SK-N-SH treated with all-trans-retinoic acid at 6 μM for 48 hours (cell line): Measurements from ENCODE around the gene WWC2.

Experiments used
- ATAC-seq: fragments of 200-7000 bp; cut with Tn5 transposase; 3 replicates; pipeline ENCODE4 v1.9.1; 2020; ENCODE audit warnings: mild to moderate bottlenecking, moderate library complexity
- ARNTL ChIP-seq: fragments of 450-650 bp; formaldehyde crosslinking; IDR thresholded peaks from 2 replicates; pipeline ENCODE4 v1.5.0; 2020; ENCODE audit warnings: low read depth, mild to moderate bottlenecking, moderate library complexity, borderline replicate concordance
- BACH2 ChIP-seq: fragments of 250-450 bp; sonication (Bioruptor Pico); IDR thresholded peaks from 2 replicates; pipeline ENCODE4 v1.9.0; 2021; ENCODE audit warnings: mild to moderate bottlenecking, borderline replicate concordance
- CSDC2 ChIP-seq: fragments of 250-450 bp; sonication (Bioruptor Pico); IDR thresholded peaks from 2 replicates; pipeline ENCODE4 v1.5.0; 2020; ENCODE audit warnings: mild to moderate bottlenecking, moderate library complexity
- CSRNP3 ChIP-seq: fragments of 250-450 bp; sonication (Bioruptor Pico); IDR thresholded peaks from 2 replicates; pipeline ENCODE4 v1.5.1; 2021; ENCODE audit warnings: mild to moderate bottlenecking, moderate library complexity
- GLIS3 ChIP-seq: fragments of 250-450 bp; sonication (Bioruptor Pico); IDR thresholded peaks from 2 replicates; pipeline ENCODE4 v1.5.0; 2020; ENCODE audit warnings: mild to moderate bottlenecking, moderate library complexity
- ISL1 ChIP-seq: fragments of 250-450 bp; sonication (Bioruptor Pico); IDR thresholded peaks from 2 replicates; pipeline ENCODE4 v2.1.2; 2022; ENCODE audit warnings: mild to moderate bottlenecking, moderate library complexity
- OSR1 ChIP-seq: fragments of 250-450 bp; sonication (Bioruptor Pico); IDR thresholded peaks from 2 replicates; pipeline ENCODE4 v1.8.0; 2022; ENCODE audit warnings: moderate library complexity, mild to moderate bottlenecking, inconsistent platforms
- PATZ1 ChIP-seq: fragments of 250-450 bp; sonication (Bioruptor Pico); IDR thresholded peaks from 2 replicates; pipeline ENCODE4 v1.8.0; 2020; ENCODE audit warnings: mild to moderate bottlenecking, moderate library complexity, borderline replicate concordance
- PPARA ChIP-seq: fragments of 250-450 bp; sonication (Bioruptor Pico); IDR thresholded peaks from 2 replicates; pipeline ENCODE4 v1.5.0; 2020; ENCODE audit warnings: mild to moderate bottlenecking, borderline replicate concordance
- RARB ChIP-seq: fragments of 250-450 bp; sonication (Bioruptor Pico); IDR thresholded peaks from 2 replicates; pipeline ENCODE4 v1.8.0; 2021; ENCODE audit warnings: mild to moderate bottlenecking, moderate library complexity
- SNAI2 ChIP-seq: fragments of 250-450 bp; sonication (Bioruptor Pico); IDR thresholded peaks from 2 replicates; pipeline ENCODE4 v1.5.0; 2020; ENCODE audit warnings: mild to moderate bottlenecking, moderate library complexity
- TCF4 ChIP-seq: fragments of 250-450 bp; sonication (Bioruptor Pico); IDR thresholded peaks from 2 replicates; pipeline ENCODE4 v1.8.0; 2021; ENCODE audit warnings: mild to moderate bottlenecking, moderate library complexity, borderline replicate concordance
- TOX ChIP-seq: fragments of 250-450 bp; sonication (Bioruptor Pico); IDR thresholded peaks from 2 replicates; pipeline ENCODE4 v1.8.0; 2021; ENCODE audit warnings: mild to moderate bottlenecking, moderate library complexity, borderline replicate concordance
- ZC3H10 ChIP-seq: fragments of 250-450 bp; sonication (Bioruptor Pico); IDR thresholded peaks from 2 replicates; pipeline ENCODE4 v1.5.1; 2021; ENCODE audit warnings: mild to moderate bottlenecking, moderate library complexity
- ZFP30 ChIP-seq: fragments of 450-650 bp; formaldehyde crosslinking; IDR thresholded peaks from 2 replicates; pipeline ENCODE4 v1.5.0; 2022; ENCODE audit warnings: mild to moderate bottlenecking, moderate library complexity
- ZNF565 ChIP-seq: fragments of 450-650 bp; formaldehyde crosslinking; conservative IDR thresholded peaks from 2 replicates; pipeline ENCODE4 v1.5.0; 2020; ENCODE audit warnings: low read depth, mild to moderate bottlenecking, moderate library complexity
- ZNF70 ChIP-seq: fragments of 450-650 bp; formaldehyde crosslinking; IDR thresholded peaks from 2 replicates; pipeline ENCODE4 v1.5.0; 2020; ENCODE audit warnings: mild to moderate bottlenecking, moderate library complexity
- ZNF8 ChIP-seq: fragments of 450-650 bp; formaldehyde crosslinking; IDR thresholded peaks from 2 replicates; pipeline ENCODE4 v1.5.0; 2020; ENCODE audit warnings: mild to moderate bottlenecking, moderate library complexity
- TF ChIP-seq, protein P1 (sequence below): fragments of 250-450 bp; sonication (Bioruptor Pico); IDR thresholded peaks from 2 replicates; pipeline ENCODE4 v1.5.0; 2020; ENCODE audit warnings: mild to moderate bottlenecking, moderate library complexity
- TF ChIP-seq, protein P2 (sequence below): fragments of 250-450 bp; sonication (Bioruptor Pico); IDR thresholded peaks from 2 replicates; pipeline ENCODE4 v1.5.1; 2020; ENCODE audit warnings: low read depth, mild to moderate bottlenecking, moderate library complexity
- TF ChIP-seq, protein P3 (sequence below): fragments of 250-450 bp; sonication (Bioruptor Pico); IDR thresholded peaks from 2 replicates; pipeline ENCODE4 v1.8.0; 2021; ENCODE audit warnings: low read depth, mild to moderate bottlenecking, moderate library complexity, borderline replicate concordance

WWC2 gene

GRCh38 chr4:183136855-183137254 lies 37.8 kb downstream of the WWC2 start:
- TF ChIP-seq ZNF565 (CRISPR knock-in tag) (no peak), ARNTL (CRISPR knock-in tag) (no peak), TCF4 (no peak), TOX (CRISPR knock-in tag) (no peak), PPARA (no peak), ZNF8 (no peak)

GRCh38 chr4:183139058-183139750 lies 40.1 kb downstream of the WWC2 start:
- no peak for ATAC-seq
- TF ChIP-seq, protein P1, sequence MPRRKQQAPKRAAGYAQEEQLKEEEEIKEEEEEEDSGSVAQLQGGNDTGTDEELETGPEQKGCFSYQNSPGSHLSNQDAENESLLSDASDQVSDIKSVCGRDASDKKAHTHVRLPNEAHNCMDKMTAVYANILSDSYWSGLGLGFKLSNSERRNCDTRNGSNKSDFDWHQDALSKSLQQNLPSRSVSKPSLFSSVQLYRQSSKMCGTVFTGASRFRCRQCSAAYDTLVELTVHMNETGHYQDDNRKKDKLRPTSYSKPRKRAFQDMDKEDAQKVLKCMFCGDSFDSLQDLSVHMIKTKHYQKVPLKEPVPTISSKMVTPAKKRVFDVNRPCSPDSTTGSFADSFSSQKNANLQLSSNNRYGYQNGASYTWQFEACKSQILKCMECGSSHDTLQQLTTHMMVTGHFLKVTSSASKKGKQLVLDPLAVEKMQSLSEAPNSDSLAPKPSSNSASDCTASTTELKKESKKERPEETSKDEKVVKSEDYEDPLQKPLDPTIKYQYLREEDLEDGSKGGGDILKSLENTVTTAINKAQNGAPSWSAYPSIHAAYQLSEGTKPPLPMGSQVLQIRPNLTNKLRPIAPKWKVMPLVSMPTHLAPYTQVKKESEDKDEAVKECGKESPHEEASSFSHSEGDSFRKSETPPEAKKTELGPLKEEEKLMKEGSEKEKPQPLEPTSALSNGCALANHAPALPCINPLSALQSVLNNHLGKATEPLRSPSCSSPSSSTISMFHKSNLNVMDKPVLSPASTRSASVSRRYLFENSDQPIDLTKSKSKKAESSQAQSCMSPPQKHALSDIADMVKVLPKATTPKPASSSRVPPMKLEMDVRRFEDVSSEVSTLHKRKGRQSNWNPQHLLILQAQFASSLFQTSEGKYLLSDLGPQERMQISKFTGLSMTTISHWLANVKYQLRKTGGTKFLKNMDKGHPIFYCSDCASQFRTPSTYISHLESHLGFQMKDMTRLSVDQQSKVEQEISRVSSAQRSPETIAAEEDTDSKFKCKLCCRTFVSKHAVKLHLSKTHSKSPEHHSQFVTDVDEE (CRISPR knock-in tag) = no peak
- TF ChIP-seq RARB (no peak), PATZ1 (CRISPR knock-in tag) (no peak), ZNF70 (CRISPR knock-in tag) (no peak), ZNF8 (no peak), ISL1 (CRISPR knock-in tag) (no peak), PPARA (no peak)

More at GRCh38 chr4:183136855-183137254, 37.8 kb downstream of the WWC2 start:
- no peak for ATAC-seq

DNA sequence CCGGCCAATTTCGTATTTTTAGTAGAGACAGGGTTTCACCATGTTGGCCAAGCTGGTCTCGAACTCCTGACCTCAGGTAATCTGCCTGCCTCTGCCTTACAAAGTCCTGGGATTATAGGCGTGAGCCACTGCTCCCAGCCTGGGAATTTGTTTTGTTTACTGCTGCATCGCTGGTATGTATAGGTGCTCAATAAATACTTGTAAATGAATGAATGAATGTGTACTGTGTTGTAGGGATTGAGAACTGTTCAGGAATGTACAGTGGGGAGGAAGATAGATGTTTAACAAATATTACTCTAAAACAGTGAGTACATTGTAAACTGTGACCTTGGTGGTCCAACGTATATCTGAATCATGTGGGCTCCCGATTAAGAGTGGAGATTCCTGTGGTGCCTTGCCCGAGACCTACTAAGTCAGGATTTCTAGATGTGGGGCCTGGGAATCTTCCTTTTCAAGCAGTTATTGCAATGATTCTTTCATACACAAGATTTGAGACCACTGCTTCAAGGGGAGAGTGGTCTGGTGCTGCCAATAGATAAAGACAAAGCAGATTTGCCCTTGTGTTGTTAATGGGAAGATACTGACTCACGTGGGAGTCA lies 41.0 kb downstream of the WWC2 start:
- no peak for ATAC-seq
- TF ChIP-seq TOX (CRISPR knock-in tag) = no peak
- no peak for TF ChIP-seq ZNF565 (CRISPR knock-in tag)
- TF ChIP-seq OSR1 (CRISPR knock-in tag) = no peak
- TF ChIP-seq RARB = no peak
- TF ChIP-seq, protein P1 (CRISPR knock-in tag) = no peak
- no peak for TF ChIP-seq ZFP30 (CRISPR knock-in tag)
- TF ChIP-seq, protein P2, sequence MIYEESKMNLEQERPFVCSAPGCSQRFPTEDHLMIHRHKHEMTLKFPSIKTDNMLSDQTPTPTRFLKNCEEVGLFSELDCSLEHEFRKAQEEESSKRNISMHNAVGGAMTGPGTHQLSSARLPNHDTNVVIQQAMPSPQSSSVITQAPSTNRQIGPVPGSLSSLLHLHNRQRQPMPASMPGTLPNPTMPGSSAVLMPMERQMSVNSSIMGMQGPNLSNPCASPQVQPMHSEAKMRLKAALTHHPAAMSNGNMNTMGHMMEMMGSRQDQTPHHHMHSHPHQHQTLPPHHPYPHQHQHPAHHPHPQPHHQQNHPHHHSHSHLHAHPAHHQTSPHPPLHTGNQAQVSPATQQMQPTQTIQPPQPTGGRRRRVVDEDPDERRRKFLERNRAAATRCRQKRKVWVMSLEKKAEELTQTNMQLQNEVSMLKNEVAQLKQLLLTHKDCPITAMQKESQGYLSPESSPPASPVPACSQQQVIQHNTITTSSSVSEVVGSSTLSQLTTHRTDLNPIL (CRISPR knock-in tag) = no peak
- no peak for TF ChIP-seq PPARA
- TF ChIP-seq, protein P3, sequence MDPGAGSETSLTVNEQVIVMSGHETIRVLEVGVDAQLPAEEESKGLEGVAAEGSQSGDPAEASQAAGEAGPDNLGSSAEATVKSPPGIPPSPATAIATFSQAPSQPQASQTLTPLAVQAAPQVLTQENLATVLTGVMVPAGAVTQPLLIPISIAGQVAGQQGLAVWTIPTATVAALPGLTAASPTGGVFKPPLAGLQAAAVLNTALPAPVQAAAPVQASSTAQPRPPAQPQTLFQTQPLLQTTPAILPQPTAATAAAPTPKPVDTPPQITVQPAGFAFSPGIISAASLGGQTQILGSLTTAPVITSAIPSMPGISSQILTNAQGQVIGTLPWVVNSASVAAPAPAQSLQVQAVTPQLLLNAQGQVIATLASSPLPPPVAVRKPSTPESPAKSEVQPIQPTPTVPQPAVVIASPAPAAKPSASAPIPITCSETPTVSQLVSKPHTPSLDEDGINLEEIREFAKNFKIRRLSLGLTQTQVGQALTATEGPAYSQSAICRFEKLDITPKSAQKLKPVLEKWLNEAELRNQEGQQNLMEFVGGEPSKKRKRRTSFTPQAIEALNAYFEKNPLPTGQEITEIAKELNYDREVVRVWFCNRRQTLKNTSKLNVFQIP (CRISPR knock-in tag) = no peak
- no peak for TF ChIP-seq ZNF8
- TF ChIP-seq SNAI2 (CRISPR knock-in tag) = no peak
- TF ChIP-seq PATZ1 (CRISPR knock-in tag) = no peak
- no peak for TF ChIP-seq GLIS3 (CRISPR knock-in tag)
- no peak for TF ChIP-seq ZNF70 (CRISPR knock-in tag)
- TF ChIP-seq CSDC2 (CRISPR knock-in tag) = no peak
- TF ChIP-seq ZC3H10 (CRISPR knock-in tag) = no peak
- TF ChIP-seq ISL1 (CRISPR knock-in tag) = no peak
- TF ChIP-seq BACH2 = no peak
- TF ChIP-seq TCF4 = no peak
- no peak for TF ChIP-seq CSRNP3
